ENCODE measurements around the gene VPS8.
"Not testable (repeated sequence)": the region's sequence is repeated elsewhere in the genome, so short reads cannot be mapped to it uniquely, and the experiment has no call there.

The VPS8 gene

GRCh38 chr3:184985586-184985985, 173.6 kb downstream of the VPS8 start:
- DNase-seq (ENCODE audit: low spot score): no peak

- no peak for DNase-seq (ENCODE audit: low spot score)
These were observed 174.5 kb downstream of the VPS8 start for GRCh38 chr3:184986366-184986889.

GRCh38 chr3:184993394-184993793, 181.4 kb downstream of the VPS8 start:
- DNase-seq (ENCODE audit: low spot score): no peak

GRCh38 chr3:185003876-185004275, 191.9 kb downstream of the VPS8 start:
- DNase-seq (ENCODE audit: low spot score): not testable (repeated sequence)

DNA sequence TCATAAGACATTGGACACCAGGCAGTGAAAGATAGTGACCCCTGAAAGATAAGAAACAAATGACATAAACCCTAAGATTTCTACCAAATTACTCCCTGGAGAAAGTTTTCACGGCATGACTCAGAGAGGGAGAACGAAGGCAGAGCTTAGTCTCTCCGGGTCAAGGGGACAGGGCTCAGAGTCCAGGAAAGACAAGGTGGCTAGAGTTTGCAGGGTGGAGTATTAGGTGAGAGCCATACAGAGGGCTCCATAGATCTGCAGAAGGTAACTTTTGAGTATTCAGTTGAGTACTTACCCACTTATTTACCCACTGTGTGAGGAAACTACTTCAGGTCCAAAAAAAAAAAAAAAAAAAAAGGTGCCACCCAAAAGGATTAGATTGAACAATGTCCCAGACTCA, 197.7 kb downstream of the VPS8 start:
- no peak for DNase-seq (ENCODE audit: low spot score)

DNA sequence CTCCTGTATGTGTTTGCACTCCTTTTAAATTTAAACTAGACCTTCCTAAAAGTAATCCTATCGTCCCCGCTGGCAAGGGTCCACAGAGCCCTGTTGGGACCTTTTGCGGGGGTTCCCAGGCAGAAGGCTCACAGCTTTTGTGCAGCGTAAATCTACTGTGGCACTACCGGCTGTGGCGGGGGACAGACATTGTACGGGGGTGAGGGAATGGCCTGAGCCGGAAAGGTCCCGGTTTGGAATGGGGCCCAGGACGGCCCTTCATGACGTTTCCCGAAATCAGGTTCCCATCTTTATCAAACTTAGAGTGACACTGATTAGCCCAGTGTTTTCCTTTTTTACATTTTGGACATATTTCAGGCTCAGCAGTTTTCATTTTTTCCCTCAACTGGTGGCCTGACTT, 205.6 kb downstream of the VPS8 start:
- DNase-seq (ENCODE audit: low spot score): not testable (repeated sequence)

DNA sequence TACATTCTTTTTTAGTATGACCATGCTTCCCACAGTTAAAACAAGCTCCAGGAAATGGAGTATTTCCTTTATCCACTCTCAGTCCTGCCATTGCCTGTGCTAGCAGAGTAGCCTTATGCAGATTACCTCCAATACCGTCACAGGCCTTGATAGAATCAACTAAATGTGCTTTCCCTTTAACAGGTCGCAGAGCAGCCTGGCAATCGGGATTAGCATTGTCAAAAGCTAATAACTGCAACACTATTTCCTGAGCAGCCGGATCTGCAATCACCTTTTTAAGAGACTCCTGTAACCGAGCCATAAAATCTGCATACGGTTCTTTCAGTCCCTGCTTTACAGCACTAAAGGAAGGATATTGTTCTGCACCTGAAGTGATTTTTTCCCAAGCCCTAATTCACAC, 206.0 kb downstream of the VPS8 start:
- not testable (repeated sequence) for DNase-seq (ENCODE audit: low spot score)

DNA sequence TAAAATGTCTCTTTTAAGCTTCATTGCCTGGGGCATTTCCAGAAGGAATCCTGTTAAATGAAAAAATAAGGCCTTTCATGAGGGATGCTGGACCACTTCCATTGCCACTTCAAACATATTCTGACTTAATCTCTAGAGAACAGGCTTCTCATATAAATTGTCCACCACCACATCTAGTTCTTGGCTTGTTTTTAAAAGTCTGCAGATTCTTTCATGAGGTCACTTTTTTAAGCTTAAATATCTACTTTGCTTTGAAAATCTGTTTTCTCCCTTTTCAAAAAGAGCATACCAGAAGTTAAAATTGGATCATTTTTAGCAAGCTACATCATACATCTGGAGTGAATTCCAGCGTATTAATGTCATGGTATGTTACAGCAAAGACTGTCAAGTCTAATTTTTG, 209.3 kb downstream of the VPS8 start:
- DNase-seq (ENCODE audit: low spot score): no peak

GRCh38 chr3:185024406-185024805, 212.4 kb downstream of the VPS8 start:
- no peak for DNase-seq (ENCODE audit: low spot score)

- DNase-seq (ENCODE audit: low spot score): no peak
These were observed 213.0 kb downstream of the VPS8 start for GRCh38 chr3:185024966-185025365.

GRCh38 chr3:185028121-185028520, 216.2 kb downstream of the VPS8 start:
- no peak for DNase-seq (ENCODE audit: low spot score)

DNA sequence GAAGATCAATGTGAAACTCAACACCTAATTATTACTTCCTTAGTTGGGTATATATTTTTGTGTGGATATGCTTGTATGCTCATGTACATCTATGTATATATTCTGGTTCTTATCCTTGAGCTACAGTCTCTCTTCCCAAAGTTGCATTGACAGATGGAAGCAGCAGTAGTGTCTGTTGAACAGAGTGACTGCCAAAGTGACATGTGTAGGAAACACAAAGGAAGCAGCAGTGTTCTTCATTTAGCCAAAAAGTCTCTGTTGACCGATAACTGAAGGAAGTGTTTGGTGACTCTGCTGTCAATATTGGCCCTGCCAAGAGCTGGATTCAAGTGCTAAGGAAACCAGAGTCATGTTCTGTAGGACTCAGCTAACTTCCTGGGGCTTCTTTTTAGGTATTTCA, 217.1 kb downstream of the VPS8 start:
- no peak for DNase-seq (ENCODE audit: low spot score)

DNA sequence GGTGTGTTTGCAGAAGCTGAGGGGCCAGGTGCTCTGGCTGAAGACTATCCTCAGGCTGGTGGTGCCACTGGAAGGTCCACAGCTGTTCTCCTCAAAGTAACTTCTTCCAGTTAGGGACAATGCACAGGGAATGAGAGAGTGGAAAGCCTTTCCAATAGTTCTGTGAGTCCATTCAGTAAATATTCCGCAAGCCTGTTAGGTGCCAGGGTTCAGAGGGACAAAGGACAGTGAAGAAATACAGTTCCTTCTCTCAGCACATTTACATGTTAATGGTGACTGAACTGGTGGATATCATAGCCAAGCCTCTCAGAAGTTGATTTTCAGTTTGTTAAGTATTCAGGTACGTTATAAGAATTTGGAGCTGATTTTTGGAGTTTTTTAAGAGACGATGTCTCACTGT, 218.4 kb downstream of the VPS8 start:
- DNase-seq (ENCODE audit: low spot score): no peak

DNA sequence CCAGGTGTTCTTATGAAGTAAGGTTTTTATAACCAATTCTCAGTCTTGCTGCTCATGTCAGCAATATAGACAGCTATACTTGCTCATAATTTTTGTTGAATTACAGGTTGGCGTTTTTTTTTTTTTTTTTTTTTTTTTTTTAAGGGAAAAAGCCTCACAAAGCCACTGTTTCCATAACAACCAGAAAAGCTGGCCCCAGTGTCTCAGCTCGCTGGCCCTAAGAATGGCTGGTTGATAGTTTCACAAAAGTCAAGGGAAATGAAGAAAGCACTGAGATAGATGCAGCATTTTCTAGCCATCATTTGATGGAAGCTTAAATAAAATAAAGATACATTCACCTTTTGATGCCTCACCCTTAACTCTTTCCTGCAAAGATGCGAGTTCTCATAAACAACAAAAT, 219.0 kb downstream of the VPS8 start:
- DNase-seq (ENCODE audit: low spot score): no peak

- DNase-seq (ENCODE audit: low spot score): no peak
These were observed 225.8 kb downstream of the VPS8 start for GRCh38 chr3:185037801-185038200.

DNA sequence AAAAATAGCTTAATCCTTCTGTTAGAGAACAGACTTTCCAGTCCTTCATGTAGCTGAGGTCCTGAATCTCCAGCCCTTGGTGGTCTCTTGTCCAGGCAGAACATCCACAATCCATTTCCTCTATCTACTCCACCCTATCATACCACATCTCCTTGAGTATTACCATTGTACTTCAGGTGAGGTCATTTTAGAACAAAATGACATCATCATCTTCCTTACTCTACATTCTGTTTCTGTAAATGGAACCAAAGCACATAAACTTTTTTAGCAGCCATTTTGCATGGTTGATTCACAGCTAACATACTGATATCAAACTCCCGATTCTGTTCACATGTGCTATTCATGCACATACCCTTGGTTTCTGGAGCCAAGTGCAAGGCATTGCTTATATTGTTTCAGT, 228.5 kb downstream of the VPS8 start:
- no peak for DNase-seq (ENCODE audit: low spot score)

- no peak for DNase-seq (ENCODE audit: low spot score)
These were observed 229.6 kb downstream of the VPS8 start for GRCh38 chr3:185041540-185041939.

- no peak for DNase-seq (ENCODE audit: low spot score)
These were observed 230.5 kb downstream of the VPS8 start for GRCh38 chr3:185042312-185043050.

DNA sequence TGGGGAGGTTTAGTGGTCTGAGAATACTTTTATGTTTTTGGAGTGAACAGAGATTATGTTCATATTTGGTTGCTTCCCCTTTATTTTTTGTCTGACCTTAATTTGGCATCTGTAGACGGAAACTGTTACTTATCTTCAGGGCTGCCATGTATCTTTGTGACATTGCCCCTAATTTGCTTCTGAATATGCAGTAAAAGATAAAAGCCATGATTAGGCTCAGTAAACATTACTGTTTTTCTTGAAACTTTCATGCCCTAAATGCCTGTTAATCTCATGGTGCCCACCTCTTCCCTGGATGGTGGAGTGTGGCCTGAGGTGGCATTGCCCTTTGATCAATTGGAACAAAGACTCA, 234.2 kb downstream of the VPS8 start:
- DNase-seq (ENCODE audit: low spot score): no peak

GRCh38 chr3:185046603-185047002, 234.6 kb downstream of the VPS8 start:
- DNase-seq (ENCODE audit: low spot score): no peak

- no peak for DNase-seq (ENCODE audit: low spot score)
These were observed 237.7 kb downstream of the VPS8 start for GRCh38 chr3:185049710-185050109.

DNA sequence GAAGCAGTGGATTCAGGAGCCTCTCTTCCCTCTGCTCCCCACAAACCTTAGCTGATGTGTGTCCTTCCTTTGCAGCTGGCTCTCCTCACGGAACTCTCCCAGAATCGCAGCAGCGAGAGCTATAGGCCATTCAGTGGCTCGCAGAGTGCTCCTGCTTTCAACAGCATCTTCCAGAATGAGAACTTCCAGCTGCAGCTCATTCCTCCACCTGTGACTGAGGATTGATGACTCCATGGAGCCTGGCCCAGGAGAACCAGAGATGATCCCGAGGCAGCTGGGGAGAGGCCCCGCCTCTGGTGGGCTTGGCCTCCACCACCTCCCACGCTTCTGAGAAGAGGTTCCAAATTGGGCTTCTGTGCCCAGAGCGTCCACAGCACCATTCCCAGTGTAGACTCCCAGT, 239.8 kb downstream of the VPS8 start:
- peak; percentile 3 for DNase-seq (ENCODE audit: low spot score)

DNA sequence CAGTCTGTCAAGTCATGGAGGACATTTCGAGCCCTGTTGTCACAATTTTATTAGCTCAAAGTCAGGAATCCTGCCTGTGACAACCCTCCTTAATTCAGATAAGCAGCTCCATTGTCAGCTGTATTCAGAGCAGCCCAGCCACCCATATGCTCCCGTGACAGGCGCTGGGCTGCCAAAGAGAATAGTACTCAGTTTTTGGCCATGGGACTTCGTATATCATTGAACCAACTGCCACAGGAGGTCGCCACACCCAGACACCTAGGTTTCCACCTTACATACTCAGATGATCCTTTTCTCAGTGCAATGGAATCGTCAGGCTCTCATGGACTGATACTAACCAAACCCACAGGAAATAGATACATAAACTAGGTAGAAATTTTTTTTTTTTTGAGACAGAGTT, 240.7 kb downstream of the VPS8 start:
- peak; percentile 1 for DNase-seq (ENCODE audit: low spot score)

- no peak for DNase-seq (ENCODE audit: low spot score)
These were observed 244.9 kb downstream of the VPS8 start for GRCh38 chr3:185056908-185057307.
